Fibroblast of gingiva (primary cell): ENCODE data around the gene SSH3.

Experiments
- DNase-seq: peaks from one replicate; pipeline ENCODE4 v3.0.0-alpha.2; 2011; ENCODE audit warnings: low read depth

SSH3 gene

DNA sequence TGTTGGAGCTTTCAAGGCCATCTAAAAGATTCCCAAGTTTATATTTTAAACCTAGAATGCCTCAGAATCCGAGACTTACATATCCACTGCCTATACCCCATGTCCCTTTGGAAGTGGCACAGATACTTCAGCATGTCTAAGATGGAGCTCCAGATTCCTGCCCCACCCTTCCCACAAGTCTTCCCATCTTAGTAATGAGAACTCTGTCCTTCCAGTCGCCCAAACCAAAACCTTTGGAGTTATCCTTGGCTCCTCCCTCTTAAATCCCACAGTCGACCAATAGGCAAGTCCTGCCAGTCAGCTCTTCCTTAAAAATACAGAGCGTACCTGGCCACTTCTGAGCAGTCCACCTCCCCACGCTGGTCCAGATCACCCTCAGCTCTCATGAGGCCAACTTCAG is 45.7 kb downstream of the SSH3 start:
- no peak for DNase-seq

DNA sequence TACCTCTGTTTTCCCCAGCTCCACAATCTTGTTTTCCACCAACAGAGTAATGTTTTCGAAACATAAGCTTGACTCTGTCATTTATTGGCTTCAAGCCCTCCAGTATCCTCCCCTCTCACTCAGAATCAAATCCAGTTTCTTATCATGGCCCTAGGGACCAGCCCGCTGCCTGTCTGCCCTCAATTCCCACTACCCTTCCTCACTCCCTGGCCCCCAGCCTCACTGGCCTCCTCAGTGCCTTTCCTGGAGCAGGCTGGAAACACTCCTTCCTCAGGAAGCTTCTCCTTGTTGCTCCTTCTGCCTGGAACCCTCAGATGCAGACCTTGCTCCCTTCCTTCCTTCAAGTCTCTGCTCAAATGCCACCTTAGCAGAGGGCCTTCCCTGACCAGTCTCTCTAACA is 46.1 kb downstream of the SSH3 start:
- no peak for DNase-seq

DNA sequence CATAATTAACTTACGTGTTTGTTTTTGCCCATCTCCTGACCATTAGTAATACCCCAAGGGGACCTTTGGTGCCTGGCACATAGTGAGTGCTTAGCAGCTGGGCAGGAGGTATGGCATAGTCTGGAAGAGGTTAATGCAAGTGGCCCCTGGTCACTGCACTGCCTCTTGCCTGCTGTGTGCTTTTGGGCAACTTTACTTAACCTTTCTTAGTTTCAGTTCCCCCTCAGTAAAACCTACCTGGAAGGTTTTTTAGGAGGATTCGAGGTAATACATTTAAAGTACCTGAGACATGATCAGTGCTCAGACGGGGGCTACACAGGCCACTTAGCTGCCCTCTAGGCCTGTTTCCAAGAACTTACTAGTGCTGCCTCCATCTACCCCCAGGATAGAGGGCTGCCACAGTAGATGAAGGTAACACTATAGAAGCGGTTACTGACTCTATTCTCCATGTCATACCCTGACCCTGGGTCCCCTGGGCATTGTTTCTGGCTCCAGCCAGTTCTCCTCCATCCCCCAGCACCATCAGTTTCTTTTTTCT is 46.7 kb downstream of the SSH3 start:
- DNase-seq, result no peak

DNA sequence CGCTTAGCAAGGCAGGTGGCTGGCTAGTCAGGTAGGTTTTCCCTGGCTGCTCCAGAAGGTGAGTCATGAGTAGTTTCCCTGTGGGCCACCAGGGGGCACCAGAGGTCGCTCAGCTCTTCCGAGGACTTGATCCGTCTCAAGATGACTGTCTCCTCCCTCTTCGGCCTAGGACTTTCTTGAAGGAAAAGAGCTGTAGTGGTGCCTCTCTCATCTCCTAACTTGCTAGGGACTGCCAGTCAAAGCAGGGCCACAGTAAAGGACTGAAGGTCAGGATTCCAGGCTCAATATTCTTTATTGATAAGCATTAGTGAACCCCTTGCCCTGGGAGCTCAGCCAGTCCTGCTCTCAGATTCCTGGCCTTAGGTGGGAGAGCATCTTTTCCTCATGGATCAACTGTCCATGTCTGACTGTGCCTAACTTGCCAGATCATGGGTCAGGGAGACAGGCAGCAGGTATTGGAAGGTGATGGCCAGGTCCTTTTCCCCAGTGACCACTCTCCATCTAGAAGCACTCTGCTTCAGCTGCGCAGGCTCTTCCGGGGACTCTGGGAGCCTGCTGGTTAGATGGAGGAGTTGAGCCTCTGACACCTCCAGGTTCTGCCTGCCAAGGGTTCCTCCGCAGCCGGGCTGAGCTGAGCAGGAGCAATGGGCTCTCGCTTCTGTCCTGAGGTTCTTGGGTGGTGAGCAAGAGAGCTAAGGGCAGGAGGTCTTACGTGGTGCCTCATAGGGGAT is 48.1 kb downstream of the SSH3 start:
- peak; percentile 69 for DNase-seq

DNA sequence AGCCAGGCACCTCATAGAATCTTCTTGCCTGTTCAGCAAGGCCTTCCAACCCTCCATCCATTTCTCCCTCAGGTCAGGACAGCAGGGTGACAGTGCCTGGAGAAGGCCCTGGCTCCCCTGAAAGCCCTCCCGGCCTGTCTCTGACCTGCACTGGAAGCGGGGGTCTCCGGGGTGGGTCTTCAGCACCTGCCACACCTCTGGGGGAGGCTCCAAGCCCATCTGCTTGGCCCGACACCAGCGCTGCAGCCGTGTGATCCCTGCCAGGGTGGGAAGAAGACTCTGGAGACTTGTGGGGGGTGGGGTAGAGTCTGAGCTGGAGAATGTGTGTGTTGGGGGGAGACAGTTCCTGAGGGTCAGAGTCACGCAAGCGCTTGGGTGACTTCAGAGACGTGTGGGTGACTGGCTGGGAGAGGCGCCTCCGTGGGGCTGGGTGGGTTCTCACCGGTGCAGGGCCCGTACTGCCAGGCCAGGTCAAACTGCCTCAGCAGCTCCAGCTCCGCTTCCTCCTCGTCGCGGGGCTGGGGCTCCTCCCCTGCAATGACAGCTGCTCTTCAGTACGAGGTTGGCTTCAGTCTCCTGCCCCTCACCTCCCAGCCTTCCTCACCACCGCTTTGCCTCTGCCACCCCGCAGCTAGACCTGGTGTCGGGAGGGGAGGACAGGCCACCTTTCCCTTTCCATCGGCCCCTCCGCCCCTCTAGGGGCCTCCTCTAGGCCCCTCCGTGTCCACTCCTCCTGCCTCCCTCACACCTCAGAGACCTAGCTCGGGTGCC is 49.4 kb downstream of the SSH3 start:
- no peak for DNase-seq

DNA sequence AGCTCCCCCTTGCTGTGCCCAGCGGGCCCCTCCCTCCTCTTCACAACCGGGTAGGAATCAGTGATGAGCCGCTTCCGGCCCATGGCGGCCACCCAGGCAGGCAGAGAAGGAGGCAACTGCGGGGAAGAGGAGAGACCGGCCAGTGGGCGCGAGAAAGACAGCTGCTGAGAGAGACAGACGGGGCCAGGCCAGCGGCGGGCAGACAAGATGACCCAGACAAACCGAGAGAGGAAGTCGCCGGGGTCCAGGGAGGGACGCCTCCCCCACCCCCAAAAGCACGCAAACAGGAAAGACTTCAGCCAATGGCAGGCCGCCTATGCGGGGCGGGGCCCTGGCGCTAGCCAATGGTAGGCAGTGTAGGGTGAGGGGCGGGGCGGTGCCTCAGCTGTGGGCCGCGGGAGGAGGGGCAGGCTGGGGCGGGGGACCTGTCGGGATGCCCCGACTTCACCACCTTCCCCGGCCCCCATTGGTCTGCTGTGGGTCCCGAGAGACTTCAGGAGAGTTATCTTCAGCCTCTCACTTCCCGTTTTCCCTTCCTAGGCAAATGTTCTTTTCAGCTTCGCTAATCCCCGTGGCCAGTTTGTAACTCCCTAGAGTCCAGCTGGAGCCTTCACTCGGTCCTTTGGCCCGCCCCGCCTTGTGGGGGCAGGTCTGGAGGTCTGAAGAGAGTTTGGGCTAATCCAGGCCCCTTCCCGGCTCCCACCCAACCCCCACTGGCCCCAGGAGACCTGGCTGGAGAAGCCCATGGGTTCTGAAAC is 50.2 kb downstream of the SSH3 start, which contains the start of gene POLD4:
Gene POLD4, minus strand, starts transcription at position 230 of the 758 bp plus-strand sequence. Its CDS starts 147 bp downstream, at position 83.
- peak; percentile 96 for DNase-seq

DNA sequence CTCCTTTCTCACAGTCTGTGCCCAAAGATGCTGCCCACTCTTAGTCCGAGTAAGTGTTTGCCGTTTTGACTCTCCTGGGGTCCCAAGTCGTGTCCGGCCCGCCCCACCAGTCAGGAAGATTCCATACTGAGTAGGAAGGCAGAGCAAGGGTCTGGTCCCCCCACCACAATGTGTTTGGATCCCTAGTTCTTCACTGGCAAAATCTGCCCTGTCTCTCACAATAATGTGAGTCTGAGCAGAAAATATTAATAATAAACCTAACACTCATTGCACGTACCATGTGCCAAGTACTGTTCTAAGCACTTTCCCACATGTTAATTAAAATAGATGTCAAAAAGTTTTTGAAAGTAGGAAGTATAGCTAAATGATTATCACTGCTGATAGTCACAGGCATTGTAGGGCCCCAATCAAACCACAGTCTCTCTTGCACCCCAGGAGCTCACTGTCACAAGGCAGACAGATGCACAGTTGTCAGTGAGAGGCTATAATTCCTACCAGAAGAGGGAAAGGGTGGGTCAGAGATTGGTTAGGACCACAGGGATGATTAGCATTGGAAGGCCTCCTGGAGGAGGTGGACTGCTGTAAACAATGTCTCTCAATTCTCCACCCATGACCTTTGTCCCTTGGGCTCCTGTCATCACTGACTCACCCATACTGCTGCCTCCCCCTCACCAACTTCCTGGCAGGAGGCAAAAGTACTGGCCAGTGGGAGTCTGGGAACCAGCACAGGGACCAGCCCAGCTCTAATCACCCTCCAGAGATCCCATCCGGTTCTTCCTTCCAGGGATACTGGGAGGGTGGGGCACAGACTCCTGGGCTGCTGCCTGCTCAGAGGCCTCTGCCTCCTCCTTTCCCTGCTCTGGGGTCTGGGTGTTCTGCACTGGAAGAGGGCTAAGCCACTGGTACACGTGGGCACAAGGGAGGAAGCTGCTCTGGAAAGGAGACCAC is 51.0 kb downstream of the SSH3 start:
- DNase-seq, result peak; percentile 90

DNA sequence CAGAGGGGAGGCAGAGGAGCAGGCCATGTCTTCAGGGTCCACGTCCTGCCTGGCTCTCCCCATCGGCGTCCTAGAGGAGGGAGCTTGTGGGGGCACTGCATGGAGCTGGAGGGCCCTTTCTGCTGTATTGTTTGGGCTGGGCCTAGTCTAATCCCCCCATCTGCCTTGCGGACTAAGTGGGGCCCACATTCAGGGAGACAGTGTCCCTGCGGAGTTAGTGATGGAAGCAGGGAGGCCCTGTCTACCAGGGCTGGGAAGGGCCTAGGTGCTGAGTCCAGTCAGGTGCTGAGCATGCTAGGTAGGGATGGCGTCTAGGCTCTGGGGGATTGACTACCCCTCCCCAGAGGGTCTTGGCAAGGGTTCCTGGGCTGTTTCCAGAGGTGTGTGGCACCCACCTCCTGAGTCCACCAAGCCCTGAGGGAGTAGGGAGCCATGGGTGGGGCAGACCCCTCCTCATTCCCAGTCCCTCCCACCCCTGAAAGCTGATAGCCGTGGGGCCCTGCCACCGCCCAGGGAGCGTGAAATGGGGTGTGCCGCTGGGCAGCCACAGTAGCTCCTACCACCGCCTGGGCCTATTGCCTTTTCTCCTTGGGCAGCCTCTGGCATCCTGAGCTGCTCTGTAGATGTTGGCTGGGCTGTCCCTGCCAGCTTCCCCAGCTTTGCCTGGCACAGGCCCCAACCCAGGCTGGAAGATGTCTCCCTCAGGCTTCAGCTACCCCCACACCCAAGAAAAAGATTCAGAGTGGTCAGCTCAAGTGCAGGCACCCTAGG is 51.9 kb downstream of the SSH3 start:
- no peak for DNase-seq

DNA sequence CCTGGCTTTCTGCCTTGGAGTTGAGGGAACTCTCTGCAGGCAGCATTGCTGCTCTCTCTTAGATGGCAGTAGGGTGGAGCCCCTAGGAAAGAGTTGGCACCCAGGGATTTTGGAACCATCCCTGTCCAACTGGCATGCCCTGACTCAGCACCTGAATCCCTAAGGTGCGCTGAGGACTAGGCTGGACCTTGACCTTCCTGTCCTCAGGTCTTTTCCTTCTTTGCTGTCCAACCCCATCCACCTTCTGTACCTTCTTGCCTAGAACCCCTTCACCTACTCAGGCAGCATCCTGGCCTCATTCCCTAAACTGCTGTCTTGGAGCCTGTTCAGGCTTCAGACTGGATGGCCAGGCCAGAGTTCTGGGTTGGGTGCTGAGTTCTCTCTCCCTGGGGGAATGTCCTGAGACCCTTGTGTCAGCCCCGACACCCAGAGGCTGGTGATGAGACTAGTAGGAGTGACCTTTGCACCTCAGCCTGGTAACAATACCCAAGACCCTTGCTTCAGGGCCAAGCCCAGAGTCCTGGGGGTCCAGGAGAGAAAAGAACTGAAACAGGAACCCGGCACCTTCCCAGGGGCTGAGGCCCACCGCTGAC is 52.6 kb downstream of the SSH3 start:
- DNase-seq, result no peak

DNA sequence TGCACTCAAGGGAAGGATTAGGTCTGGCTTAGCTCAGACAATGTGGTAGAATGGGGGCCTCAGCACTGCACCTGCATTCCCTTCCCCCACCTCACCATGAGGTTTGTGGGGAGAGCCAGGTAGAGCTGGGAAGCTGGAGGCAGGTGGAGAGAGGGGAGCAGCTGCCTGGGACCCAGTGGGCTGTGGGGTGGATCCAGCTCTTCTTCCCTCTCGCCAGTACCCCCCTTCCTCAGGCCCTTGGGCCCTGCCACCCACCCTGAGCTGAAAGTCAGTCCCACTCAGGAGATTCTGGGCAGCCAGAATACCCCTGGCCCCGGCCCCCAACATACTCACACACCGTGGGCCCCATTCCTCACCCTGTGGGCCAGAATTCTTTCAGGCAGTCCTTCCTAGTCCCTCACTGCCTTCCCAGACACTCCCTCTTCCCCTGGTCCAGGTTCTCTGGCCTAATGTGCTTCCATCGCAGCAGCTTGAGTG is 53.1 kb downstream of the SSH3 start:
- no peak for DNase-seq

DNA sequence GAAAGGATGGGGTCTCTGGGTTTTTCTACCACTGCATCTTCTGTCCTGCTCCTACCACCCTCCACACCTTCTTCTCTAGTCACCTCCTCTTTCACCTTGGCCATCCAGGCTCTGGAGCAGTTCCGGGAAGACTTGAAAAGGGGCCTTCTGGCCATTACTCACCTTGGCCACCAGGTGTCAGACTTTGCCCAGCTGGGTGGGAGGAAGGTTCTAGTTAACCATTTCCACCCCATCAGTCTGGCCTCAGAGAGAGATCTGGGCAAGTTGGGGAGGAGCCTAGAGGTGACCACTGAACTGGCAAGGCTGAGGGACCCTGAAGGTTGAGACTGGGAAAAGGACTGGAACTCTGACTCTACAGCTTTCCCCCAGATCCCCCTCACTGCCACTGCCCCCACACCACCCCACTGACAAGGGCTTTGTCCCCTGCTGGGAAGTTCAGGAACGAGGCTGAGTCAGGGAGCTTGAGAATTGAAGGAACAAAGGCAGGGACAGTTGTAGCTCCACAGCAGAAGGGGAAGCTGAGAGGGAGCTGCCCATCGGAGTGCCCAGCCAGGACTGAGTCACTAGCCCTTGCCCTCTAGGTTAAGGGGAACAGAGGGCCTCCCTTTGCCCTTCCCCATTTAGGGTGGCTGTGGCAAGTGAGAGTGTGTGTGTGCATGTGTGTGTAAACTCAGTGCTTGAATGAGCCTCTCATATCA is 53.7 kb downstream of the SSH3 start:
- DNase-seq, result peak; percentile 64

DNA sequence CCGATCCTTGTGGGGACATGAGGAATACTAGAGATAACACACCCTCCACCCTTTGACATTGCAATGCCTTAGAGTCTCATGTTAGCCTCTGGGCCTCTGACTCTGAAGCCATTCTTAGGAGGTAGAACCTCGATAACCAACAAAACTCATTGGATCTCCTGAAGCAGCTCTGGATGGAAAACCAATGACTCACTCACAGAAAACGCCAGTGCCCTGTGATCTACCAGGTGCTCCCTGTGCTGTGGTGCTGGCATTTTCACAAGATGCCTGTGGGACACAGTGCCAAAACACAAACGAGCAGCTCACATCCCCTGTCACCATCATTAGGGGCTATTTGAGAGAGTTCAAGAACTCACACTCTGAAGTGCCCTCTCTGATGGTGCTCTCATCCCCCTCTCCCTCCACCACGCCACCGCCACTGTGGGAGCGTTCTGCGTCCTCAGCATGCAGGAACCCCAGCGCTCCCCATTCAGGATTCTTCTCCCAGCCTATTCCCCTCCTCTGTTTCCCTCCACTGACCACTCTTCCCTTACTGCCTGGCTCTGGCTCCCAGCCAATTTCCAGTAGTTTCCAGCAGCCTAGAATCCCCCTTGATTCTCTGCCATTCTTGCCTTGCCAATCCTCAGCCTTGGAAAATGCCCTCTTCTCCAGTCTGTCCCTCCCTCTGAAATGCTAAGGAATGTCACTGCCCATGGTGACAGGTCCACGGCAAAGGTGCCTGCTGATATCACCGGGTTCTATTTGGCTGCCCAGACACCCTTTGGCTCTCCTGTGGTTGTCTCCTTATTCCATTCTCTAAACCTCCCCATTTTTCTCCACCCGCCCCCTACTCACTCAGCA is 54.7 kb downstream of the SSH3 start:
- no peak for DNase-seq
